GM23248 (cell line): ENCODE data around the gene TGFBR1.

Experiments used
- EZH2 ChIP-seq: fragments of 200-600 bp; sonication (generic); IDR thresholded peaks from 2 replicates; pipeline ENCODE4 v1.6.1; 2018; ENCODE audit warnings: antibody characterized with exemption, mild to moderate bottlenecking; ENCODE audit not compliant: insufficient read depth, poor library complexity, severe bottlenecking
- EZH2phosphoT487 ChIP-seq: fragments of 200-600 bp; sonication (generic); IDR thresholded peaks from 2 replicates; pipeline ENCODE4 v1.6.1; 2018; ENCODE audit warnings: antibody characterized with exemption, moderate library complexity, mild to moderate bottlenecking, low read depth; ENCODE audit not compliant: insufficient read depth

- TF ChIP-seq EZH2phosphoT487 (no peak), EZH2 (no peak)
These were observed 24.2 kb downstream of the TGFBR1 start for GRCh38 chr9:99129091-99129490.
